Activated naive CD4-positive, alpha-beta T cell treated with anti-CD3 and anti-CD28 coated beads for 36 hours (primary cell): ENCODE data around the gene RALGAPA1. TPM values are rescaled to one million over a fixed set of nuclear protein-coding genes. Genes with fewer than 3 reads are reported as not detected.

Experiments used
- CTCF ChIA-PET: fragments of 350-600 bp; sonication (Branson Sonifier 250); formaldehyde crosslinking; loops from one replicate; lab custom pipeline; 2021; ENCODE audit warnings: antibody characterized with exemption; lab: Charles Lee
- DNase-seq: peaks from one replicate; pipeline ENCODE4 v3.0.0-alpha.2; 2020
- H3K27ac Mint-ChIP-seq: one replicate; pipeline ENCODE4 v1.8.0; 2021; ENCODE audit warnings: mild to moderate bottlenecking, mixed read lengths
- H3K27me3 Mint-ChIP-seq: one replicate; pipeline ENCODE4 v1.8.0; 2021; ENCODE audit warnings: low read depth, mixed read lengths
- H3K36me3 Mint-ChIP-seq: one replicate; pipeline ENCODE4 v1.8.0; 2021; ENCODE audit warnings: low read depth, mixed read lengths
- H3K4me1 Mint-ChIP-seq: one replicate; pipeline ENCODE4 v1.8.0; 2021; ENCODE audit warnings: low read depth, mixed read lengths
- H3K4me3 Mint-ChIP-seq: one replicate; pipeline ENCODE4 v1.8.0; 2021; ENCODE audit warnings: mild to moderate bottlenecking, moderate library complexity, mixed read lengths
- H3K9me3 Mint-ChIP-seq: one replicate; pipeline ENCODE4 v1.8.0; 2021; ENCODE audit warnings: mixed read lengths
- intact Hi-C: fragments of 100-400 bp; cut with micrococcal nuclease; formaldehyde crosslinking; loops from one replicate; pipeline ENCODE4 v1.15.1; 2023
- total RNA-seq, 2 experiments: library from RNA; stranded (reverse); gene quantifications; one replicate each; pipeline ENCODE4 v1.2.3, GENCODE V29; 2021

RALGAPA1 gene
- total RNA-seq, 2 experiments from 2014 or later: 18.6 to 21.0 TPM

- no peak overlapping the region for H3K27ac Mint-ChIP-seq
- no peaks in the 10 kb centered on the region for H3K4me1 Mint-ChIP-seq
- H3K9me3 Mint-ChIP-seq: no peaks in the 10 kb centered on the region
- no peaks in the 10 kb centered on the region for H3K36me3 Mint-ChIP-seq
- CTCF ChIA-PET: interaction anchor here (1.2 kb wide), 1 partner anchor 25 kb away, joined by 4 read pairs; no protein-coding TSS in a partner anchor
- H3K4me3 Mint-ChIP-seq: no peak overlapping the region
- DNase-seq: no peak
- intact Hi-C loops: no loop called here
- H3K27me3 Mint-ChIP-seq: peaks cover 3% of the 10 kb centered on the region
Measured at GRCh38 chr14:35519986-35520385, 289.1 kb downstream of the RALGAPA1 start.

GRCh38 chr14:35515916-35516315 is 293.2 kb downstream of the RALGAPA1 start:
- no peaks in the 10 kb centered on the region for H3K36me3 Mint-ChIP-seq
- no peak overlapping the region for H3K4me3 Mint-ChIP-seq
- intact Hi-C loops: no loop called here
- H3K4me1 Mint-ChIP-seq: no peaks in the 10 kb centered on the region
- no peaks in the 10 kb centered on the region for H3K9me3 Mint-ChIP-seq
- H3K27me3 Mint-ChIP-seq: peaks cover 3% of the 10 kb centered on the region
- no peak overlapping the region for H3K27ac Mint-ChIP-seq
- DNase-seq: no peak
- CTCF ChIA-PET: no interaction called here

- CTCF ChIA-PET: no interaction called here
- H3K27me3 Mint-ChIP-seq: no peaks in the 10 kb centered on the region
- H3K4me1 Mint-ChIP-seq: no peaks in the 10 kb centered on the region
- H3K4me3 Mint-ChIP-seq: no peak overlapping the region
- H3K9me3 Mint-ChIP-seq: no peaks in the 10 kb centered on the region
- no peak for DNase-seq
- H3K27ac Mint-ChIP-seq: no peak overlapping the region
- H3K36me3 Mint-ChIP-seq: no peaks in the 10 kb centered on the region
- intact Hi-C loops: no loop called here
Measured at GRCh38 chr14:35512765-35513164, 296.3 kb downstream of the RALGAPA1 start.

- DNase-seq: no peak
- intact Hi-C loops: no loop called here
- Mint-ChIP-seq H3K9me3 (no peaks in the 10 kb centered on the region), H3K27ac (no peak overlapping the region), H3K36me3 (no peaks in the 10 kb centered on the region), H3K27me3 (no peaks in the 10 kb centered on the region), H3K4me1 (no peaks in the 10 kb centered on the region), H3K4me3 (no peak overlapping the region)
- CTCF ChIA-PET: interaction anchor here (0.7 to 0.8 kb wide), 2 partner anchors 24 to 70 kb away, joined by 3 to 4 read pairs; no protein-coding TSS in a partner anchor
Measured at GRCh38 chr14:35509846-35510245, 299.2 kb downstream of the RALGAPA1 start.

GRCh38 chr14:35506927-35507326 is 302.2 kb downstream of the RALGAPA1 start:
- intact Hi-C loops: no loop called here
- DNase-seq: no peak
- no peaks in the 10 kb centered on the region for H3K9me3 Mint-ChIP-seq
- H3K27ac Mint-ChIP-seq: no peak overlapping the region
- H3K4me3 Mint-ChIP-seq: no peak overlapping the region
- CTCF ChIA-PET: interaction anchor here (0.6 kb wide), 1 partner anchor 30 kb away, joined by 3 read pairs; no protein-coding TSS in a partner anchor
- no peaks in the 10 kb centered on the region for H3K27me3 Mint-ChIP-seq
- H3K4me1 Mint-ChIP-seq: no peaks in the 10 kb centered on the region
- H3K36me3 Mint-ChIP-seq: no peaks in the 10 kb centered on the region

- intact Hi-C loops: no loop called here
- Mint-ChIP-seq H3K9me3 (no peaks in the 10 kb centered on the region), H3K36me3 (no peaks in the 10 kb centered on the region), H3K4me1 (no peaks in the 10 kb centered on the region), H3K27me3 (no peaks in the 10 kb centered on the region), H3K4me3 (no peak overlapping the region), H3K27ac (no peak overlapping the region)
- CTCF ChIA-PET: no interaction called here
- DNase-seq: no peak
Measured at GRCh38 chr14:35506461-35506860, 302.6 kb downstream of the RALGAPA1 start.

GRCh38 chr14:35504260-35504659 is 304.8 kb downstream of the RALGAPA1 start:
- no peak overlapping the region for H3K27ac Mint-ChIP-seq
- no peak overlapping the region for H3K4me3 Mint-ChIP-seq
- intact Hi-C loops: no loop called here
- H3K9me3 Mint-ChIP-seq: no peaks in the 10 kb centered on the region
- H3K36me3 Mint-ChIP-seq: no peaks in the 10 kb centered on the region
- no peaks in the 10 kb centered on the region for H3K4me1 Mint-ChIP-seq
- H3K27me3 Mint-ChIP-seq: peaks cover 2% of the 10 kb centered on the region
- CTCF ChIA-PET: interaction anchor here (1.3 kb wide), 1 partner anchor 25 kb away, joined by 3 read pairs; no protein-coding TSS in a partner anchor
- DNase-seq: no peak

GRCh38 chr14:35503646-35504045 is 305.4 kb downstream of the RALGAPA1 start:
- CTCF ChIA-PET: no interaction called here
- Mint-ChIP-seq H3K36me3 (no peaks in the 10 kb centered on the region), H3K9me3 (no peaks in the 10 kb centered on the region), H3K27me3 (peaks cover 2% of the 10 kb centered on the region), H3K4me3 (no peak overlapping the region), H3K27ac (no peak overlapping the region), H3K4me1 (no peaks in the 10 kb centered on the region)
- intact Hi-C loops: no loop called here
- DNase-seq: no peak

GRCh38 chr14:35499180-35499579 is 309.9 kb downstream of the RALGAPA1 start:
- intact Hi-C loops: no loop called here
- Mint-ChIP-seq H3K27me3 (peaks cover 9% of the 10 kb centered on the region), H3K4me3 (no peak overlapping the region), H3K9me3 (no peaks in the 10 kb centered on the region), H3K36me3 (no peaks in the 10 kb centered on the region), H3K4me1 (no peaks in the 10 kb centered on the region), H3K27ac (no peak overlapping the region)
- CTCF ChIA-PET: interaction anchor here (0.6 kb wide), 1 partner anchor 53 kb away, joined by 3 read pairs; no protein-coding TSS in a partner anchor
- no peak for DNase-seq

- CTCF ChIA-PET: interaction anchor here (0.7 kb wide), 1 partner anchor 83 kb away, joined by 3 read pairs; no protein-coding TSS in a partner anchor
- Mint-ChIP-seq H3K9me3 (no peaks in the 10 kb centered on the region), H3K27me3 (peaks cover 9% of the 10 kb centered on the region), H3K4me1 (no peaks in the 10 kb centered on the region), H3K36me3 (no peaks in the 10 kb centered on the region), H3K27ac (no peak overlapping the region), H3K4me3 (no peak overlapping the region)
- intact Hi-C loops: no loop called here
- DNase-seq: no peak
Measured at GRCh38 chr14:35495278-35495677, 313.8 kb downstream of the RALGAPA1 start.

- Mint-ChIP-seq H3K4me1 (no peaks in the 10 kb centered on the region), H3K27ac (no peak overlapping the region), H3K36me3 (no peaks in the 10 kb centered on the region), H3K27me3 (peaks cover 7% of the 10 kb centered on the region), H3K4me3 (no peak overlapping the region), H3K9me3 (no peaks in the 10 kb centered on the region)
- intact Hi-C loops: no loop called here
- CTCF ChIA-PET: no interaction called here
- DNase-seq: no peak
Measured at GRCh38 chr14:35492569-35493014, 316.5 kb downstream of the RALGAPA1 start.
